Mucosa of descending colon (tissue), 3 donors: ENCODE data around the gene GLIS1. TPM values are rescaled to one million over a fixed set of nuclear protein-coding genes. Genes with fewer than 3 reads are reported as not detected.

Source experiments
- ATAC-seq: fragments of 200-7000 bp; cut with Tn5 transposase; one replicate; pipeline ENCODE4 v1.9.1; 2020; ENCODE audit warnings: mild to moderate bottlenecking, moderate library complexity
- DNase-seq, 3 donors: peaks; one replicate each; pipeline ENCODE4 v3.0.0-alpha.2; 2020
- H3K36me3 ChIP-seq: fragments of 200-600 bp; one replicate; pipeline ENCODE4 v1.8.0; 2021; ENCODE audit warnings: low read depth, mild to moderate bottlenecking
- H3K4me1 ChIP-seq: fragments of 200-600 bp; one replicate; pipeline ENCODE4 v1.8.0; 2021; ENCODE audit warnings: low read depth, mild to moderate bottlenecking
- H3K4me3 ChIP-seq: fragments of 200-600 bp; one replicate; pipeline ENCODE4 v1.8.0; 2021; ENCODE audit warnings: mild to moderate bottlenecking
- H3K9me3 ChIP-seq: fragments of 200-600 bp; one replicate; pipeline ENCODE4 v1.8.0; 2021; ENCODE audit warnings: mild to moderate bottlenecking
- intact Hi-C, 2 donors: fragments of 100-400 bp; cut with DNase I in 1 of 2; cut with micrococcal nuclease in 1 of 2; formaldehyde crosslinking; loops; one replicate each; pipeline versions ENCODE4 v1.11.0 to v1.11.1; 2022; cut with DNase I, micrococcal nuclease
- total RNA-seq, 3 donors: library from RNA; stranded (reverse); fragmentation: NEBNext Ultra II Directional in 2 of 3; extraction: Animal tissue kit (Norgen Biotek cat#: 25700) in 2 of 3; gene quantifications; one replicate each; pipeline versions ENCODE4 v1.2.1 to v1.2.4, GENCODE V29; 2021 to 2023
- TF ChIP-seq, protein P1 (sequence below): fragments of 200-600 bp; IDR thresholded peaks from one replicate; pipeline ENCODE4 v1.8.0; 2022; ENCODE audit warnings: antibody characterized with exemption, mild to moderate bottlenecking
- donor health status: DM: no; HTN: no; CAD: no; lungs with moderate emphysema.
- donor health status: DM: no; HTN: no; CAD: no.
- donor health status: DM: no; HTN: yes; CAD: no.

Gene GLIS1
- total RNA-seq, 3 donors from 2014 or later = 0.09 to 0.24 (median 0.14) TPM

GRCh38 chr1:53510215-53510614 lies 228.7 kb downstream of the GLIS1 start:
- no peaks in the 10 kb centered on the region for H3K4me1 ChIP-seq
- H3K4me3 ChIP-seq = no peak overlapping the region
- H3K36me3 ChIP-seq = no peaks in the 10 kb centered on the region
- intact Hi-C loops = no loop called here
- TF ChIP-seq, protein P1, sequence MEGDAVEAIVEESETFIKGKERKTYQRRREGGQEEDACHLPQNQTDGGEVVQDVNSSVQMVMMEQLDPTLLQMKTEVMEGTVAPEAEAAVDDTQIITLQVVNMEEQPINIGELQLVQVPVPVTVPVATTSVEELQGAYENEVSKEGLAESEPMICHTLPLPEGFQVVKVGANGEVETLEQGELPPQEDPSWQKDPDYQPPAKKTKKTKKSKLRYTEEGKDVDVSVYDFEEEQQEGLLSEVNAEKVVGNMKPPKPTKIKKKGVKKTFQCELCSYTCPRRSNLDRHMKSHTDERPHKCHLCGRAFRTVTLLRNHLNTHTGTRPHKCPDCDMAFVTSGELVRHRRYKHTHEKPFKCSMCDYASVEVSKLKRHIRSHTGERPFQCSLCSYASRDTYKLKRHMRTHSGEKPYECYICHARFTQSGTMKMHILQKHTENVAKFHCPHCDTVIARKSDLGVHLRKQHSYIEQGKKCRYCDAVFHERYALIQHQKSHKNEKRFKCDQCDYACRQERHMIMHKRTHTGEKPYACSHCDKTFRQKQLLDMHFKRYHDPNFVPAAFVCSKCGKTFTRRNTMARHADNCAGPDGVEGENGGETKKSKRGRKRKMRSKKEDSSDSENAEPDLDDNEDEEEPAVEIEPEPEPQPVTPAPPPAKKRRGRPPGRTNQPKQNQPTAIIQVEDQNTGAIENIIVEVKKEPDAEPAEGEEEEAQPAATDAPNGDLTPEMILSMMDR = no peak
- H3K9me3 ChIP-seq = no peaks in the 10 kb centered on the region
- DNase-seq = no peak
- no peak for ATAC-seq

GRCh38 chr1:53509775-53510174 lies 229.2 kb downstream of the GLIS1 start:
- ATAC-seq (no peak), DNase-seq (no peak)
- Histone ChIP-seq H3K36me3 (no peaks in the 10 kb centered on the region), H3K4me3 (no peak overlapping the region), H3K4me1 (no peaks in the 10 kb centered on the region), H3K9me3 (no peaks in the 10 kb centered on the region)
- TF ChIP-seq, protein P1 = no peak
- intact Hi-C loops = no loop called here

DNA sequence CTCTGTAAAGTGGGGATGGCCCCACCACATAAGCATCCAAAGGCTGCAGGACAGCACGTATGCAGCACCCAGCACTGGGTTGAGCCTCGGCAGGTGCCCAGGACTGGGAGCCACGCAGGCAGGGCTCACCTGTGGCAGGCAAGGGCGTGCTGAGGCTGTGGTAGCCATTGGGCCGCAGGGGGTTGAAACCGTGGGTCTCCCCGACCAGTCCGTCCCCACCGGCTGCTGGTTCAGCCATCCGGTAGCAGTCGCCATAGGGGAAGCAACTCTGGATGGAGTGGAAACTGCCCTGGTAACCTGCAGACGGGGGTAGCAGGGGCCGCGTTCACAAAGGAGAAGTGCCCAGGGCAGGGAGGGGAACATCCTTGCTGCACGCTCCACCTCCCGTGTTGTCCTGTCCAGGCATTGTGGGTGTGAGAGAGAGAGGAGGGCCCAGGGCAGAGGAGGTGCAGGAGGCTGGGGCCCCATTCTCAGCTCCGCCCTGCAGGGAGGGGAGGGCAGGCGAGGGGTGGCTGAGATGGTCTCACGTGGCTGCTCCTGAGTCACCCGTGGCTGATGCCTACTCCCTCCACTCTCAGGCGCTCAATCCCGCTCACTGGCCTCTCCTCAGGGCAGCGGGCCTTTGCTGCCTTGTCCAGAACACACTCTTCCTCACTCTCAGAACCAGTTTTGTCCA lies 229.8 kb downstream of the GLIS1 start:
- H3K4me3 ChIP-seq = no peak overlapping the region
- H3K4me1 ChIP-seq = no peaks in the 10 kb centered on the region
- DNase-seq (no peak), ATAC-seq (peak; percentile 21)
- H3K9me3 ChIP-seq = no peaks in the 10 kb centered on the region
- intact Hi-C loops = no loop called here
- TF ChIP-seq, protein P1 = no peak
- H3K36me3 ChIP-seq = no peaks in the 10 kb centered on the region

DNA sequence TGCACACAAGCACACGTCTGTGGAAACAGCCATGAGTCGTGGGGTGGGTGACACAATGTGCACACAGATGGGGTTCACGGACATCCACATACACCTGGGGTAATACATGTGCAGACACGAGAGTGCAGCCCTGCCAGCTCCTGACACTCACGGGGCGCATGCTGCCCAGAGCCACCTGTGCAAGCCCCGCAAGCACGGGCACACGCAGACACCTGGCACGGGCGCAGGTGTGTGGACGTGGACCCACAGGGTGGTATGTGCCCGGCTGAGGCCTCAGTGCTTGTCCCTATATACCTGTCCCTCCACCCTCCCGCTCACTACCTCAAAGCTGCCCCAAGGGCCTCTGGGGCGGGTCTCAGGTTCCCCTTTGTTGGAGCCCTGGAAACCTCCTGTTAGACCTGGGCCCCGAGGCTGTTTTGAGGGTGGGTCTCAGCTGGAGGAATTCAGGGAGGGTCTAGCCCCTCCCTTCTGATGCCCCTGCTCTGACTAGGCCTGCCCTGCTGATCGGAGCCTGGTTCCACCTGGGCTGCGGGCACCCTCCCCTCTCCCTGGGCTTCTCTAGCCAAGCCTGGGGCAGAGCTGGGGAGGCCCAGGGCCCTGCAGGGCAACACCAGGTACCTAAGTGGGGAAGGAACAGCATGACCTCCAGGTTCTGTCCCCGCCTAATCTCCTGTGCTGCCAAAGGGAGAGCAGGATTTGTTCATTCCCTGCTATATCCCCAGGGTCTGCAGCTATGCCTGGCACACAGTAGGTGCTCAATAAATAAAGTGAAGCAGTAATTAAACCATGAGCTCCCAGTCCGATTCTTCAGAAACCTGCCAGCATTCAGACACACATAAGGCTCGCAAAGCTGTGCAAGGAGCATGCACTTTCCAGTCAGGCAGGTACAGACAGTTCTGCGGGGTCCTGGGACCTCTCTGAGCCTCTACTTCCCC lies 230.6 kb downstream of the GLIS1 start:
- Histone ChIP-seq H3K9me3 (no peaks in the 10 kb centered on the region), H3K36me3 (no peaks in the 10 kb centered on the region), H3K4me3 (no peak overlapping the region), H3K4me1 (no peaks in the 10 kb centered on the region)
- TF ChIP-seq, protein P1 = no peak
- DNase-seq (no peak), ATAC-seq (no peak)
- intact Hi-C loops = no loop called here

DNA sequence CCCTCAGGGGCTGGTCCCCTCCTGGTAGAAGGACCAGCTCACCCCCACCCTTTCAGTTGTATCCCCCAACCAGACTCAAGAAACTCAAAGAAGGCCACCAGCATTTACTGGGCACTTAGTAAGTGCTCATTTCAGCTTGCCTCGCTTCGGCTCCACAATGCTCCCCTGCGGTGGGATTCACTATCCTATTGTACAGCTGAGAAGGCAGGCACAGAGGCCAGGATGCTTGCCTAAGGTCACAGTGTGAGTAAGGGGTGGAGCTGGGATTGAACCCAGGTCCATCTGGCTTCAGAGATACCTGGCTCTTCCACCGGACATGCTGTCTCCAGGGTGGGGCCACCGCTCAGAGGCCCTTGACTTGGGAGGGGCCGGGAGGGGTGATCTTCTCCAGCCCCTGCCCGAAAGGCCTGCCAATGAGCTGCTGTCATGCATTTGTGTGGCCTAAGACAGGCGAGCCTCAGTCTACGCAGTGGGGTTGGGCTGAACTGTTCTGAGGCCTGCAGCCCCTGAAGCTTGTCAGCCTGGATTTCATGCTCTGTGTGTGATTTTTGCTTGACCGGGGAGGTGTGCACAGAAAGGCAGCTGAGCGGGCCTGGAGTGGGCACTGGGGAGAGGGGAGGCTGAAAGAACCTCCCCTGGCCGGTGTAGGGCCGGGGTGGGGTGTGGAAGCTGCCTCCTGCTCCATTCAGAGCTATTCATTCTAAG lies 231.7 kb downstream of the GLIS1 start:
- TF ChIP-seq, protein P1 = no peak
- no peaks in the 10 kb centered on the region for H3K9me3 ChIP-seq
- no peaks in the 10 kb centered on the region for H3K4me1 ChIP-seq
- H3K4me3 ChIP-seq = no peak overlapping the region
- DNase-seq (no peak), ATAC-seq (no peak)
- intact Hi-C loops = no loop called here
- H3K36me3 ChIP-seq = no peaks in the 10 kb centered on the region
